GM06990 (cell line): ENCODE data around the gene PNP.

ENCODE experiments used
- DNase-seq: peaks from one replicate; pipeline ENCODE4 v3.0.0-alpha.2; 2011; ENCODE audit not compliant: insufficient read length; ENCODE audit errors: extremely low read depth
- H3K27me3 ChIP-seq: replicated peaks from 2 replicates; pipeline ENCODE4 v1.6.0; 2011; ENCODE audit warnings: low read length; ENCODE audit not compliant: control insufficient read depth, insufficient read depth
- H3K36me3 ChIP-seq: 2 replicates; pipeline ENCODE4 v1.5.1; 2011; ENCODE audit warnings: low read length; ENCODE audit not compliant: control insufficient read depth, insufficient read depth
- H3K4me3 ChIP-seq: replicated peaks from 2 replicates; pipeline ENCODE4 v1.5.1; 2011; ENCODE audit warnings: low read depth, mild to moderate bottlenecking, control low read depth, low read length
- TF ChIP-seq, protein P1 (sequence below): IDR thresholded peaks from 2 replicates; pipeline ENCODE4 v1.5.1; 2011; ENCODE audit warnings: low read length, control low read depth, mild to moderate bottlenecking, inconsistent platforms; ENCODE audit not compliant: insufficient read depth, poor library complexity, severe bottlenecking

PNP gene

DNA sequence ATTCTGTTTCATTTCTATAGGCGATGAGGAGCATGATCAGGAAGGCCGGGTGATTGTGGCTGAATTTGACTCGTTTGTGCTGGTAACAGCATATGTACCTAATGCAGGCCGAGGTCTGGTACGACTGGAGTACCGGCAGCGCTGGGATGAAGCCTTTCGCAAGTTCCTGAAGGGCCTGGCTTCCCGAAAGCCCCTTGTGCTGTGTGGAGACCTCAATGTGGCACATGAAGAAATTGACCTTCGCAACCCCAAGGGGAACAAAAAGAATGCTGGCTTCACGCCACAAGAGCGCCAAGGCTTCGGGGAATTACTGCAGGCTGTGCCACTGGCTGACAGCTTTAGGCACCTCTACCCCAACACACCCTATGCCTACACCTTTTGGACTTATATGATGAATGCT is 12.2 kb upstream of the PNP start:
- DNase-seq, result no peak
- H3K4me3 ChIP-seq, result no peak overlapping the region
- TF ChIP-seq, protein P1, sequence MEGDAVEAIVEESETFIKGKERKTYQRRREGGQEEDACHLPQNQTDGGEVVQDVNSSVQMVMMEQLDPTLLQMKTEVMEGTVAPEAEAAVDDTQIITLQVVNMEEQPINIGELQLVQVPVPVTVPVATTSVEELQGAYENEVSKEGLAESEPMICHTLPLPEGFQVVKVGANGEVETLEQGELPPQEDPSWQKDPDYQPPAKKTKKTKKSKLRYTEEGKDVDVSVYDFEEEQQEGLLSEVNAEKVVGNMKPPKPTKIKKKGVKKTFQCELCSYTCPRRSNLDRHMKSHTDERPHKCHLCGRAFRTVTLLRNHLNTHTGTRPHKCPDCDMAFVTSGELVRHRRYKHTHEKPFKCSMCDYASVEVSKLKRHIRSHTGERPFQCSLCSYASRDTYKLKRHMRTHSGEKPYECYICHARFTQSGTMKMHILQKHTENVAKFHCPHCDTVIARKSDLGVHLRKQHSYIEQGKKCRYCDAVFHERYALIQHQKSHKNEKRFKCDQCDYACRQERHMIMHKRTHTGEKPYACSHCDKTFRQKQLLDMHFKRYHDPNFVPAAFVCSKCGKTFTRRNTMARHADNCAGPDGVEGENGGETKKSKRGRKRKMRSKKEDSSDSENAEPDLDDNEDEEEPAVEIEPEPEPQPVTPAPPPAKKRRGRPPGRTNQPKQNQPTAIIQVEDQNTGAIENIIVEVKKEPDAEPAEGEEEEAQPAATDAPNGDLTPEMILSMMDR, result no peak
- H3K27me3 ChIP-seq, result no peaks in the 10 kb centered on the region
- H3K36me3 ChIP-seq, result peaks cover 21% of the 10 kb centered on the region

DNA sequence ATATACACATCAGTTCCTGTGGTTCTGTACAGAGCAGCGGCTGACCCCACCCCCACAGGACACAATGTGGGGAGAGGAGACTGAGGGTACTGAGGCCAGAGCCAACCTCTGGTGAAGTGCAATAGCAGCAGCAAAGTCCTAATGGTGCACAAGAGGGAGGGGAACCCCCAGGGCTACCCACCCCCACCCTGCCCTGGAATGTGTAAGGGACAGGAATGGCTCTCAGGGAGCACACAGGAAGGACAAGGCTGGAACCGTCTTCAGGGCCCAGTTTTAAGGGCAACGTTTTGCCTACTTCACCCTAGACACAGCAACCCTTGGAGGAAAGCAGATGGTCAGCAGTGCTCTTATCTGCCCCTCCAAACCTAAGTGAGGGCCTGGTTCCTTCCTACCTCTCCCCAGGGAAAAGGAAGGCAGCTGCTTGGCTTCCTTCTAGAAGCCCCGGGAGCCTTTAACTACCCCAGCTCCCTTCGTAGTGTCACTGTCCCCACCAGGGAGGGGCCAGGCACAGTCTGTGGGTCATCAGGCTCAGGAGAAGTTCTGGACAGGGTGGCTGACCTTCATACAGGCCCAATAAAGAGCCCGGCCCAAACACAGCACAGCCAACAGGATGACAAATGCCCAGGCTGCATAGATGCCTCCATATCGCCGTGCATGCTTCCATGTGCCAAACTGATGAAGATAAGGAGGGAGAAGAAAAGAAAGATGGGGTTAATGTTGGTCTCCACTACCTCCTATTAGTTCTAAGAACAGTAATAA is 11.0 kb upstream of the PNP start:
- no peak for DNase-seq
- peaks cover 20% of the 10 kb centered on the region for H3K36me3 ChIP-seq
- TF ChIP-seq, protein P1, result no peak
- H3K4me3 ChIP-seq, result no peak overlapping the region
- H3K27me3 ChIP-seq, result no peaks in the 10 kb centered on the region

DNA sequence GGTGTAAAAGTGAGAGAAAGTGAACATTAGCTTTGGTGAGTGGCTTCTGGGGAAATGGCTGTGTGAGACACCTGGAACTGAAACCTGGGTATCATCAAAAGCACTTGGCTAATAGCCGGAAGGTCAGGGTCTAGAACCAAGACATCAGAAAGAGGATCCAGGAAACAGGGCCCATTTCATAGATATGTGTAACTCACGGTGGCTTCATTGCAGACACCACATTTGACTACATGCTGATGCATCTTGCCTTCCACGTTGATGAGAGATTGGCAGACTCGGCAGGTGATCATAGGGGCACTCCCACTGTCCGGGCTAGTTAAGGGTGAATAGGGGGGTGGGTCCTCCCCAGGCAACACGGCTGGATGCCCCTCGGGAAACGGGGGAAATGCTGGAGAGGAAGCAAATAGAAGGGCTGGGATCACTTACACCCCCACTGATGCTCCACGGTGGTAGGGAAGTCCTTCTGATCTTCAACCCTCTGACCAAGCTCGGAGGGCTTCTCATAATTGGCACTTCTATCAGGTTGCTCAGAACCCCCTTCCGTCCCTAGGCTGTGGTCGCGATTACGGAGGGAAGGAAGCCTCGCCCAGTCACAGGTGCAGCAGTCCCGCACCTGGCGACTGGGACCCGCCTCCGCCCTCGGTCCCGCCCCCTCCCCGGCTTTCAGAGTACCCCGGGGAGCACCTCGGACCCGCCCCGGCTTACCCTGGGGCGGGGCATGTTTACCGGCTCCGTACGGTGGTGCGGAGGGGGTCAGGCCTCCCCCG is 8.6 kb upstream of the PNP start:
- no peaks in the 10 kb centered on the region for H3K27me3 ChIP-seq
- DNase-seq, result peak; percentile 73
- TF ChIP-seq, protein P1, result no peak
- peak overlapping the region; percentile 93 for H3K4me3 ChIP-seq
- H3K36me3 ChIP-seq, result peaks cover 20% of the 10 kb centered on the region

DNA sequence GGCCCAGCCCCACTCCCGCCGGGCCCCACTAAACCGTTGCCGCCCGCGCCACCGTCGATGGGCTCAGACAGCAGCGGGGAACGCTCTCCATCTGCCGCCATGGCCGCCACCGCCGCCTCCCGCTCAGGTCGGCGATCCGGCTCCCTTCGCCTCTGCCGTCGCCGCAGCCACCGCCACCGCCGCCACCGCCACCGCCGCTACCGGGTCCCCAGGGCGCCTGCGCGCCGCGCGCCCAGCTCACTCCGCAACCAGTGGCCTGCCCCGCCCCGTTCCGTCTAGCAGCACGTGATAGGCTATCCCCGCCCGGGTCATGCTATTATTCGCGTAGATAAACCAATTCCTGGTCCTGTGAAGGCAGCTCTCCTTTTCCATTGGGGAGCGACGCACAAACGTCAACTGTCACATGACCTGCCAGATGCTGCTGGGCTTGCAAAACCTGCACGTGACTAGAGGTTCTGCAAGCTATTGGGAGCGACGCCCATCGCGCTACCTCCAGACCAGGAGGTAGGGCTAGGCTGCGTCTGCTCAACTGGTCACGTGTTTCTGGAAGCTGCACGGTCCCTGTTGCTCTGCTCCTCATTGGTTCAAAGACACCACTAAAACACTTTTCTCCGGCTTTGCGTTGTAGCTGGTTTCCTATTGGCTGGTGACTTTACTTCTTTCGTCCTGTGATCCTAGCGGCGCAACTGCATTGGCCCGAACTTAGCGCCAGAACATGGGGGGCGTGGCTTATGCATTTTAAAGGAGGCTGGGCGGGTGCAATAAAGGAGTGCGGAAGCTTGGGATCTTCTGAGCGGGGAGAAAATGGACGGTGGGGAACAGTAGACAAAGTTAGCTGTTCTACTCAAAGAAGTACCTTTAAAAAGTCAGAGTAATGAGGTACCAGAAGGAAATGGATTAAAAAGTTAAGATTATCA is 7.7 kb upstream of the PNP start, which contains the start of gene PIP4P1:
TSS of gene PIP4P1 (minus strand) at position 210 of the 917 bp plus-strand sequence. CDS start at position 101, 109 bp downstream.
- Histone ChIP-seq H3K4me3 (peak within 1 kb of the TSS; percentile 93), H3K27me3 (no peaks in the 10 kb centered on the region), H3K36me3 (peaks cover 20% of the 10 kb centered on the region)
- DNase-seq, result peak; percentile 95
- TF ChIP-seq, protein P1, result no peak

DNA sequence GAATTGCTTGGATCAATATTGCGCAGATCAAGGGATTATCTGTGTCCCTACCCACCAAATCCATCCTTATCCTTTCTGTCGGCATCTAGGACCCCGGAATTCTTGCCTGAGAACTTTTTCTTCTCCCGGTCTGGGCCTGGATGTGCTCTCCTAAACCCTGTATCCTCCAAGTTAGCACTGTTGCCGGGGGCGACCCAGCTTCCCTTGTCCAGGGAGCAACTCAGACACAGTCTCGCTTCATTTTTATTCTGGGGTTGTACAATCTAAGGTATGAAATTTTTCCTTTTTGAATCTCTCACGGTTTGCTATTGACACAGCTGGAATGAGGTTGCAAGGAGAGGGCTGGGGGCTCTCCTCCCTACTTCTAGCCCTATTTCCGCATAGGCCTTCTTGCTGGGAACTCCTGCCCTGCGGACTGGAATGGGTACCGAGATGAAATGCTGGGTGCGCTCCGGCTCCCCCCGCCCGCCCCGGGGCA is 403 bp upstream of the PNP start:
- no peaks in the 10 kb centered on the region for H3K27me3 ChIP-seq
- H3K36me3 ChIP-seq, result peaks cover 10% of the 10 kb centered on the region
- DNase-seq, result no peak
- H3K4me3 ChIP-seq, result peak overlapping the region; percentile 85; the same call in 1 of the 2 replicates
- TF ChIP-seq, protein P1, result no peak
